Type B pancreatic cell (in vitro differentiated cells): Measurements from ENCODE around the gene NSUN7. TPM values are rescaled to one million over a fixed set of nuclear protein-coding genes. Genes with fewer than 3 reads are reported as not detected.

Experiments used
- DNase-seq: peaks from one replicate; pipeline ENCODE4 v3.0.0; 2021; ENCODE audit warnings: mixed read lengths; ENCODE audit not compliant: unreplicated experiment; ENCODE audit errors: extremely low spot score
- H3K27ac Mint-ChIP-seq: 2 replicates; pipeline ENCODE4 v1.8.0; 2021; ENCODE audit warnings: mild to moderate bottlenecking, mixed read lengths
- H3K27me3 Mint-ChIP-seq: 2 replicates; pipeline ENCODE4 v1.8.0; 2021; ENCODE audit warnings: mixed read lengths
- H3K36me3 Mint-ChIP-seq: 2 replicates; pipeline ENCODE4 v1.8.0; 2021; ENCODE audit warnings: mixed read lengths
- H3K4me1 Mint-ChIP-seq: one replicate; pipeline ENCODE4 v1.8.0; 2021; ENCODE audit warnings: mixed read lengths; ENCODE audit not compliant: unreplicated experiment
- H3K4me3 Mint-ChIP-seq: 2 replicates; pipeline ENCODE4 v1.8.0; 2021; ENCODE audit warnings: mild to moderate bottlenecking, mixed read lengths
- H3K9me3 Mint-ChIP-seq: 2 replicates; pipeline ENCODE4 v1.8.0; 2021; ENCODE audit warnings: mixed read lengths
- CTCF ChIP-seq: fragments of 200-600 bp; sonication (generic); conservative IDR thresholded peaks from 2 replicates; pipeline ENCODE4 v1.5.0; 2021; ENCODE audit warnings: antibody characterized with exemption, mild to moderate bottlenecking
- total RNA-seq: library from RNA; stranded (reverse); gene quantifications from 2 replicates; pipeline ENCODE4 v1.2.1, GENCODE V29; 2021; ENCODE audit warnings: low replicate concordance

NSUN7 gene
- total RNA-seq, 1 donor from 2014 or later, result 8.3 TPM

GRCh38 chr4:40747207-40747835 is 2.4 kb upstream of the NSUN7 start:
- peaks cover 3% of the 10 kb centered on the region for H3K27me3 Mint-ChIP-seq
- no peaks in the 10 kb centered on the region for H3K9me3 Mint-ChIP-seq
- peaks cover 3% of the 10 kb centered on the region for H3K36me3 Mint-ChIP-seq
- H3K27ac Mint-ChIP-seq, result no peak overlapping the region
- peak overlapping the region; percentile 12 for H3K4me3 Mint-ChIP-seq
- no peak for DNase-seq
- peaks cover 17% of the 10 kb centered on the region for H3K4me1 Mint-ChIP-seq
- TF ChIP-seq CTCF, result no peak

- H3K27ac Mint-ChIP-seq, result peak overlapping the region; percentile 86
- peaks cover 4% of the 10 kb centered on the region for H3K9me3 Mint-ChIP-seq
- TF ChIP-seq CTCF, result no peak
- peak overlapping the region; percentile 88 for H3K4me3 Mint-ChIP-seq
- peaks cover 10% of the 10 kb centered on the region for H3K36me3 Mint-ChIP-seq
- peaks cover 3% of the 10 kb centered on the region for H3K27me3 Mint-ChIP-seq
- DNase-seq, result no peak
- peaks cover 17% of the 10 kb centered on the region for H3K4me1 Mint-ChIP-seq
Measured at GRCh38 chr4:40750461-40751258, 905 bp downstream of the NSUN7 start.

- H3K9me3 Mint-ChIP-seq, result peaks cover 4% of the 10 kb centered on the region
- no peak for TF ChIP-seq CTCF
- H3K27me3 Mint-ChIP-seq, result peaks cover 2% of the 10 kb centered on the region
Measured at GRCh38 chr4:40755616-40756015, 5.9 kb downstream of the NSUN7 start.

GRCh38 chr4:40763228-40763716 is 13.5 kb downstream of the NSUN7 start:
- Mint-ChIP-seq H3K4me3 (no peak overlapping the region), H3K27ac (no peak overlapping the region)
- DNase-seq, result no peak

More at GRCh38 chr4:40755616-40756015, 5.9 kb downstream of the NSUN7 start:
- Mint-ChIP-seq H3K36me3 (peaks cover 10% of the 10 kb centered on the region), H3K4me1 (peaks cover 9% of the 10 kb centered on the region), H3K4me3 (no peak overlapping the region), H3K27ac (no peak overlapping the region)
- DNase-seq, result no peak

GRCh38 chr4:40769266-40769665 is 19.5 kb downstream of the NSUN7 start:
- Mint-ChIP-seq H3K4me1 (peaks cover 11% of the 10 kb centered on the region), H3K36me3 (peaks cover 23% of the 10 kb centered on the region), H3K4me3 (no peak overlapping the region), H3K27me3 (no peaks in the 10 kb centered on the region), H3K27ac (no peak overlapping the region), H3K9me3 (peaks cover 7% of the 10 kb centered on the region)
- no peak for DNase-seq
- TF ChIP-seq CTCF, result no peak

More at GRCh38 chr4:40763228-40763716, 13.5 kb downstream of the NSUN7 start:
- Mint-ChIP-seq H3K4me1 (no peaks in the 10 kb centered on the region), H3K27me3 (no peaks in the 10 kb centered on the region), H3K36me3 (peaks cover 13% of the 10 kb centered on the region), H3K9me3 (peaks cover 7% of the 10 kb centered on the region)
- no peak for TF ChIP-seq CTCF
